GM18499 (cell line): Measurements from ENCODE around the gene GMPR2.
A peak's percentile ranks its signal among the peaks of the same experiment; 100 is the strongest.

ENCODE experiments used
- ATAC-seq: cut with Tn5 transposase; IDR thresholded peaks from one replicate; pipeline ENCODE4 v1.9.1; 2021; ENCODE audit warnings: moderate number of reproducible peaks; ENCODE audit not compliant: insufficient read depth, unreplicated experiment

GMPR2 gene

GRCh38 chr14:24232645-24233537, at the start of gene GMPR2:
GMPR2 (plus strand) TSS chr14:24232929; CDS start chr14:24233254, 325 bp downstream.
- ATAC-seq = peak; percentile 17

GRCh38 chr14:24183014-24183481, 49.7 kb upstream of the GMPR2 start:
- ATAC-seq = no peak

GRCh38 chr14:24184104-24184970, 48.4 kb upstream of the GMPR2 start:
- no peak for ATAC-seq

GRCh38 chr14:24185026-24185425, 47.7 kb upstream of the GMPR2 start:
- no peak for ATAC-seq

GRCh38 chr14:24185741-24186140, 47.0 kb upstream of the GMPR2 start:
- no peak for ATAC-seq

GRCh38 chr14:24186831-24187538, 45.7 kb upstream of the GMPR2 start:
- no peak for ATAC-seq

GRCh38 chr14:24187539-24187915, 45.2 kb upstream of the GMPR2 start:
- no peak for ATAC-seq

- ATAC-seq = peak; percentile 55
Measured at GRCh38 chr14:24188251-24189058, 44.3 kb upstream of the GMPR2 start, which contains the start of gene IPO4. IPO4 (minus strand) TSS chr14:24188816; CDS start chr14:24188787, 29 bp downstream.

- ATAC-seq = no peak
Measured at GRCh38 chr14:24189059-24189375, 43.7 kb upstream of the GMPR2 start.

- no peak for ATAC-seq
Measured at GRCh38 chr14:24189460-24189859, 43.3 kb upstream of the GMPR2 start.

- ATAC-seq = no peak
Measured at GRCh38 chr14:24190416-24190815, 42.3 kb upstream of the GMPR2 start.

GRCh38 chr14:24192933-24193332, 39.8 kb upstream of the GMPR2 start:
- ATAC-seq = no peak

- no peak for ATAC-seq
Measured at GRCh38 chr14:24194186-24194872, 38.4 kb upstream of the GMPR2 start.

- no peak for ATAC-seq
Measured at GRCh38 chr14:24194873-24195185, 37.9 kb upstream of the GMPR2 start.

GRCh38 chr14:24195186-24196070, 37.3 kb upstream of the GMPR2 start, which contains the start of gene TM9SF1:
TM9SF1 (minus strand) TSS chr14:24195441; CDS start chr14:24195019, 422 bp downstream.
- peak; percentile 73 for ATAC-seq

- ATAC-seq = no peak
Measured at GRCh38 chr14:24196071-24197055, 36.4 kb upstream of the GMPR2 start.

- ATAC-seq = no peak
Measured at GRCh38 chr14:24197056-24197450, 35.7 kb upstream of the GMPR2 start.
